WTC11 (cell line): Measurements from ENCODE around the gene MOXD1. TPM values are rescaled to one million over a fixed set of nuclear protein-coding genes. Genes with fewer than 3 reads are reported as not detected.

Experiments
- ATAC-seq: fragments of 200-7000 bp; cut with Tn5 transposase; 2 replicates; pipeline ENCODE4 v1.10.0; 2021; ENCODE audit warnings: mild to moderate bottlenecking, moderate library complexity
- CTCF ChIA-PET: fragments of 300-600 bp; sonication (Branson Sonifier 250); formaldehyde crosslinking; loops from one replicate; lab custom pipeline; 2021; ENCODE audit warnings: antibody characterized with exemption; lab: Charles Lee
- POLR2A ChIA-PET: fragments of 350-600 bp; sonication (Branson Sonifier 250); formaldehyde crosslinking; loops from one replicate; lab custom pipeline; 2021; ENCODE audit warnings: antibody characterized with exemption; lab: Charles Lee
- DNase-seq: peaks from one replicate; pipeline ENCODE4 v3.0.0; 2021; ENCODE audit warnings: low spot score
- H3K27ac Mint-ChIP-seq: 2 replicates; pipeline ENCODE4 v1.8.0; 2021; ENCODE audit warnings: mixed read lengths
- H3K27me3 Mint-ChIP-seq: 2 replicates; pipeline ENCODE4 v1.8.0; 2021; ENCODE audit warnings: low read depth, mild to moderate bottlenecking, moderate library complexity, mixed read lengths
- H3K36me3 Mint-ChIP-seq: 2 replicates; pipeline ENCODE4 v1.8.0; 2021; ENCODE audit warnings: mixed read lengths
- H3K4me1 Mint-ChIP-seq: 2 replicates; pipeline ENCODE4 v1.8.0; 2022; ENCODE audit warnings: mixed read lengths
- H3K4me3 Mint-ChIP-seq: 2 replicates; pipeline ENCODE4 v1.8.0; 2021; ENCODE audit warnings: mild to moderate bottlenecking, moderate library complexity, mixed read lengths
- H3K9me3 Mint-ChIP-seq: 2 replicates; pipeline ENCODE4 v1.8.0; 2021; ENCODE audit warnings: mixed read lengths
- EMX1 ChIP-seq: fragments of 250-450 bp; sonication (Bioruptor Pico); IDR thresholded peaks from 2 replicates; pipeline ENCODE4 v1.8.0; 2021; ENCODE audit warnings: mild to moderate bottlenecking
- ESRRA ChIP-seq: sonication (generic); formaldehyde crosslinking; IDR thresholded peaks from 2 replicates; pipeline ENCODE4 v1.8.1; 2022; ENCODE audit warnings: mild to moderate bottlenecking, missing genetic modification reagents, borderline replicate concordance
- ETV6 ChIP-seq: sonication (generic); formaldehyde crosslinking; IDR thresholded peaks from 2 replicates; pipeline ENCODE4 v1.8.1; 2022; ENCODE audit warnings: mild to moderate bottlenecking, missing genetic modification reagents
- IRF2 ChIP-seq: sonication (generic); formaldehyde crosslinking; IDR thresholded peaks from 2 replicates; pipeline ENCODE4 v1.8.0; 2022; ENCODE audit warnings: low read depth, missing genetic modification reagents, borderline replicate concordance
- MXD4 ChIP-seq: fragments of 250-450 bp; sonication (Bioruptor Pico); IDR thresholded peaks from 2 replicates; pipeline ENCODE4 v1.8.0; 2021; ENCODE audit warnings: mild to moderate bottlenecking, moderate library complexity, borderline replicate concordance
- SMAD4 ChIP-seq: sonication (generic); formaldehyde crosslinking; IDR thresholded peaks from 2 replicates; pipeline ENCODE4 v1.8.0; 2022; ENCODE audit warnings: mild to moderate bottlenecking, missing genetic modification reagents
- ZNF416 ChIP-seq: fragments of 250-450 bp; sonication (Bioruptor Pico); IDR thresholded peaks from 2 replicates; pipeline ENCODE4 v1.9.0; 2021; ENCODE audit warnings: mild to moderate bottlenecking, inconsistent platforms
- total RNA-seq: library from RNA; stranded (reverse); gene quantifications from 3 replicates; pipeline ENCODE4 v1.2.3, GENCODE V29; 2021
- TF ChIP-seq, protein P1 (sequence below): sonication (generic); formaldehyde crosslinking; IDR thresholded peaks from 2 replicates; pipeline ENCODE4 v1.8.0; 2022; ENCODE audit warnings: mild to moderate bottlenecking, missing genetic modification reagents
- TF ChIP-seq, protein P2 (sequence below): sonication (generic); formaldehyde crosslinking; IDR thresholded peaks from 2 replicates; pipeline ENCODE4 v1.8.0; 2023; ENCODE audit warnings: mild to moderate bottlenecking, missing genetic modification reagents
- TF ChIP-seq, protein P3 (sequence below): sonication (generic); formaldehyde crosslinking; IDR thresholded peaks from 2 replicates; pipeline ENCODE4 v1.8.0; 2022; ENCODE audit warnings: mild to moderate bottlenecking, missing genetic modification reagents
- TF ChIP-seq, protein P4 (sequence below): sonication (generic); formaldehyde crosslinking; IDR thresholded peaks from 2 replicates; pipeline ENCODE4 v1.8.1; 2023; ENCODE audit warnings: mild to moderate bottlenecking, missing genetic modification reagents
- TF ChIP-seq, protein P5 (sequence below): fragments of 250-450 bp; sonication (Bioruptor Pico); conservative IDR thresholded peaks from 2 replicates; pipeline ENCODE4 v1.9.0; 2021; ENCODE audit warnings: mild to moderate bottlenecking
- TF ChIP-seq, protein P6 (sequence below): fragments of 250-450 bp; sonication (Bioruptor Pico); IDR thresholded peaks from 2 replicates; pipeline ENCODE4 v1.9.0; 2021; ENCODE audit warnings: mild to moderate bottlenecking
- TF ChIP-seq, protein P7 (sequence below): sonication (generic); formaldehyde crosslinking; IDR thresholded peaks from 2 replicates; pipeline ENCODE4 v1.8.1; 2022; ENCODE audit warnings: missing genetic modification reagents, borderline replicate concordance
- TF ChIP-seq, protein P8 (sequence below): fragments of 250-450 bp; sonication (Bioruptor Pico); IDR thresholded peaks from 2 replicates; pipeline ENCODE4 v2.1.2; 2022; ENCODE audit warnings: mild to moderate bottlenecking, moderate library complexity
- TF ChIP-seq, protein P9 (sequence below): sonication (generic); formaldehyde crosslinking; IDR thresholded peaks from 2 replicates; pipeline ENCODE4 v1.8.0; 2022; ENCODE audit warnings: mild to moderate bottlenecking, missing genetic modification reagents
- TF ChIP-seq, protein P10 (sequence below): sonication (generic); formaldehyde crosslinking; conservative IDR thresholded peaks from 2 replicates; pipeline ENCODE4 v1.8.1; 2023; ENCODE audit warnings: mild to moderate bottlenecking, low read depth, missing genetic modification reagents, moderate library complexity

MOXD1 gene
- total RNA-seq, 1 experiment from 2014 or later, result 1.7 TPM

DNA sequence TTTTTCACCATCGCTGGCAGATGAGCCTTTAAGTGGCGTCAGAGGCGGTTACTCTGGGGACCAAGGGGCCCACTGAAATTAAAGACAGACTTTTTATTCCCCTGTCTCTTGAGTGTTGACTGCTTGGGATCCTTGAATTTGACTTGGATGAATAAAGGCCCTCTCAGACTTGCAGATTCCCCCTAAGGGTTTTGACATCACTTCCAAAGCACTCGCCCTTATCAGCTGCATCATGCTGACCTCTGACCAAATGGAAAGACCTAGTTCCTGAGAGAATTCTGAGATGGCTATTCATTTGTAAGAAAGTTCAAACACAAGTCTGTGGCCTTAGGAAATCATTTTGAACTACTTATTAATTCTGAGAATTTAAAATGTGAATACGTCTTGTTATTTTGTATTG lies 13.5 kb upstream of the MOXD1 start:
- CTCF ChIA-PET, result no interaction called here
- Mint-ChIP-seq H3K27me3 (no peaks in the 10 kb centered on the region), H3K4me3 (no peak overlapping the region), H3K4me1 (no peaks in the 10 kb centered on the region), H3K27ac (no peak overlapping the region), H3K9me3 (peaks cover 43% of the 10 kb centered on the region), H3K36me3 (peaks cover 11% of the 10 kb centered on the region; the same call in 1 of the 2 replicates)
- DNase-seq, result no peak
- POLR2A ChIA-PET, result no interaction called here
- no peak for ATAC-seq
- TF ChIP-seq, protein P1, sequence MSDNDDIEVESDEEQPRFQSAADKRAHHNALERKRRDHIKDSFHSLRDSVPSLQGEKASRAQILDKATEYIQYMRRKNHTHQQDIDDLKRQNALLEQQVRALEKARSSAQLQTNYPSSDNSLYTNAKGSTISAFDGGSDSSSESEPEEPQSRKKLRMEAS (CRISPR knock-in tag), result no peak
- no peak for TF ChIP-seq SMAD4
- TF ChIP-seq, protein P2, sequence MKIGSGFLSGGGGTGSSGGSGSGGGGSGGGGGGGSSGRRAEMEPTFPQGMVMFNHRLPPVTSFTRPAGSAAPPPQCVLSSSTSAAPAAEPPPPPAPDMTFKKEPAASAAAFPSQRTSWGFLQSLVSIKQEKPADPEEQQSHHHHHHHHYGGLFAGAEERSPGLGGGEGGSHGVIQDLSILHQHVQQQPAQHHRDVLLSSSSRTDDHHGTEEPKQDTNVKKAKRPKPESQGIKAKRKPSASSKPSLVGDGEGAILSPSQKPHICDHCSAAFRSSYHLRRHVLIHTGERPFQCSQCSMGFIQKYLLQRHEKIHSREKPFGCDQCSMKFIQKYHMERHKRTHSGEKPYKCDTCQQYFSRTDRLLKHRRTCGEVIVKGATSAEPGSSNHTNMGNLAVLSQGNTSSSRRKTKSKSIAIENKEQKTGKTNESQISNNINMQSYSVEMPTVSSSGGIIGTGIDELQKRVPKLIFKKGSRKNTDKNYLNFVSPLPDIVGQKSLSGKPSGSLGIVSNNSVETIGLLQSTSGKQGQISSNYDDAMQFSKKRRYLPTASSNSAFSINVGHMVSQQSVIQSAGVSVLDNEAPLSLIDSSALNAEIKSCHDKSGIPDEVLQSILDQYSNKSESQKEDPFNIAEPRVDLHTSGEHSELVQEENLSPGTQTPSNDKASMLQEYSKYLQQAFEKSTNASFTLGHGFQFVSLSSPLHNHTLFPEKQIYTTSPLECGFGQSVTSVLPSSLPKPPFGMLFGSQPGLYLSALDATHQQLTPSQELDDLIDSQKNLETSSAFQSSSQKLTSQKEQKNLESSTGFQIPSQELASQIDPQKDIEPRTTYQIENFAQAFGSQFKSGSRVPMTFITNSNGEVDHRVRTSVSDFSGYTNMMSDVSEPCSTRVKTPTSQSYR (CRISPR knock-in tag), result no peak
- TF ChIP-seq IRF2 (CRISPR knock-in tag), result no peak
- TF ChIP-seq, protein P3, sequence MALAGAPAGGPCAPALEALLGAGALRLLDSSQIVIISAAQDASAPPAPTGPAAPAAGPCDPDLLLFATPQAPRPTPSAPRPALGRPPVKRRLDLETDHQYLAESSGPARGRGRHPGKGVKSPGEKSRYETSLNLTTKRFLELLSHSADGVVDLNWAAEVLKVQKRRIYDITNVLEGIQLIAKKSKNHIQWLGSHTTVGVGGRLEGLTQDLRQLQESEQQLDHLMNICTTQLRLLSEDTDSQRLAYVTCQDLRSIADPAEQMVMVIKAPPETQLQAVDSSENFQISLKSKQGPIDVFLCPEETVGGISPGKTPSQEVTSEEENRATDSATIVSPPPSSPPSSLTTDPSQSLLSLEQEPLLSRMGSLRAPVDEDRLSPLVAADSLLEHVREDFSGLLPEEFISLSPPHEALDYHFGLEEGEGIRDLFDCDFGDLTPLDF (CRISPR knock-in tag), result no peak
- TF ChIP-seq, protein P4, sequence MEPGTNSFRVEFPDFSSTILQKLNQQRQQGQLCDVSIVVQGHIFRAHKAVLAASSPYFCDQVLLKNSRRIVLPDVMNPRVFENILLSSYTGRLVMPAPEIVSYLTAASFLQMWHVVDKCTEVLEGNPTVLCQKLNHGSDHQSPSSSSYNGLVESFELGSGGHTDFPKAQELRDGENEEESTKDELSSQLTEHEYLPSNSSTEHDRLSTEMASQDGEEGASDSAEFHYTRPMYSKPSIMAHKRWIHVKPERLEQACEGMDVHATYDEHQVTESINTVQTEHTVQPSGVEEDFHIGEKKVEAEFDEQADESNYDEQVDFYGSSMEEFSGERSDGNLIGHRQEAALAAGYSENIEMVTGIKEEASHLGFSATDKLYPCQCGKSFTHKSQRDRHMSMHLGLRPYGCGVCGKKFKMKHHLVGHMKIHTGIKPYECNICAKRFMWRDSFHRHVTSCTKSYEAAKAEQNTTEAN (CRISPR knock-in tag), result no peak
- no peak for TF ChIP-seq ETV6 (CRISPR knock-in tag)
- TF ChIP-seq, protein P5, sequence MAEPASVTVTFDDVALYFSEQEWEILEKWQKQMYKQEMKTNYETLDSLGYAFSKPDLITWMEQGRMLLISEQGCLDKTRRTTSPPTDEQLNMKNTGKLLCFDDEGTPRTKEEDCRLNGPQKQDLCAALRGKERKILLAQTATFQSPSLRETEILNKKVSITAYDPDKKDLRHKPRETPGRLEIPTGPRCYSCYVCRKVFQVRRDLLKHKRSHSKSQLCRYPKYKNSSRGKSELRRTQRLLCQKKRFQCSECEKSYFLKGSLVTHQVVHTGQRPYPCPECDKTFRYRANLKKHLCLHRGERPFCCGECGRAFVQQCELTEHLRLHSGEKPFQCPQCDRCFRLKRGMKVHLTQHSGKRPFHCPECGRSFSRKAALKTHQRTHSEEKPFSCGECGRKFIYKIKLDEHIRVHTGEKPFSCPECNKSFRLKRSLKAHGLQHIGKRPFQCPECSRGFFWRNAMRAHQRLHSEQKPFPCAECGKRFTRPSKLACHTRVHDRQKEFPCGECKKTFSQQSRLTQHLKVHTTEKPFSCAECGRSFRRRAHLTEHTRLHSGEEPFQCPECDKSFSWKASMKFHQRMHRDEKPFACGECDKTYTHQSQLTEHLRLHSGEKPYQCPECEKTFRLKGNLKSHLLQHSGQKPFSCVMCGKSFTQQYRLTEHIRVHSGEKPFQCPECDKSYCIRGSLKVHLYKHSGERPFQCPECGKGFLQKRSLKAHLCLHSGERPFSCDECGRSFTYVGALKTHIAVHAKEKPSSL (CRISPR knock-in tag), result no peak
- no peak for TF ChIP-seq EMX1 (CRISPR knock-in tag)
- no peak for TF ChIP-seq ZNF416 (CRISPR knock-in tag)
- TF ChIP-seq, protein P6, sequence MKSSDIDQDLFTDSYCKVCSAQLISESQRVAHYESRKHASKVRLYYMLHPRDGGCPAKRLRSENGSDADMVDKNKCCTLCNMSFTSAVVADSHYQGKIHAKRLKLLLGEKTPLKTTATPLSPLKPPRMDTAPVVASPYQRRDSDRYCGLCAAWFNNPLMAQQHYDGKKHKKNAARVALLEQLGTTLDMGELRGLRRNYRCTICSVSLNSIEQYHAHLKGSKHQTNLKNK (CRISPR knock-in tag), result no peak
- TF ChIP-seq, protein P7, sequence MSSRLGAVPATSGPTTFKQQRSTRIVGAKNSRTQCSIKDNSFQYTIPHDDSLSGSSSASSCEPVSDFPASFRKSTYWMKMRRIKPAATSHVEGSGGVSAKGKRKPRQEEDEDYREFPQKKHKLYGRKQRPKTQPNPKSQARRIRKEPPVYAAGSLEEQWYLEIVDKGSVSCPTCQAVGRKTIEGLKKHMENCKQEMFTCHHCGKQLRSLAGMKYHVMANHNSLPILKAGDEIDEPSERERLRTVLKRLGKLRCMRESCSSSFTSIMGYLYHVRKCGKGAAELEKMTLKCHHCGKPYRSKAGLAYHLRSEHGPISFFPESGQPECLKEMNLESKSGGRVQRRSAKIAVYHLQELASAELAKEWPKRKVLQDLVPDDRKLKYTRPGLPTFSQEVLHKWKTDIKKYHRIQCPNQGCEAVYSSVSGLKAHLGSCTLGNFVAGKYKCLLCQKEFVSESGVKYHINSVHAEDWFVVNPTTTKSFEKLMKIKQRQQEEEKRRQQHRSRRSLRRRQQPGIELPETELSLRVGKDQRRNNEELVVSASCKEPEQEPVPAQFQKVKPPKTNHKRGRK (CRISPR knock-in tag), result no peak
- TF ChIP-seq, protein P8, sequence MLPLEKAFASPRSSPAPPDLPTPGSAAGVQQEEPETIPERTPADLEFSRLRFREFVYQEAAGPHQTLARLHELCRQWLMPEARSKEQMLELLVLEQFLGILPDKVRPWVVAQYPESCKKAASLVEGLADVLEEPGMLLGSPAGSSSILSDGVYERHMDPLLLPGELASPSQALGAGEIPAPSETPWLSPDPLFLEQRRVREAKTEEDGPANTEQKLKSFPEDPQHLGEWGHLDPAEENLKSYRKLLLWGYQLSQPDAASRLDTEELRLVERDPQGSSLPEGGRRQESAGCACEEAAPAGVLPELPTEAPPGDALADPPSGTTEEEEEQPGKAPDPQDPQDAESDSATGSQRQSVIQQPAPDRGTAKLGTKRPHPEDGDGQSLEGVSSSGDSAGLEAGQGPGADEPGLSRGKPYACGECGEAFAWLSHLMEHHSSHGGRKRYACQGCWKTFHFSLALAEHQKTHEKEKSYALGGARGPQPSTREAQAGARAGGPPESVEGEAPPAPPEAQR (CRISPR knock-in tag), result no peak
- no peak for TF ChIP-seq ESRRA (CRISPR knock-in tag)
- TF ChIP-seq, protein P9, sequence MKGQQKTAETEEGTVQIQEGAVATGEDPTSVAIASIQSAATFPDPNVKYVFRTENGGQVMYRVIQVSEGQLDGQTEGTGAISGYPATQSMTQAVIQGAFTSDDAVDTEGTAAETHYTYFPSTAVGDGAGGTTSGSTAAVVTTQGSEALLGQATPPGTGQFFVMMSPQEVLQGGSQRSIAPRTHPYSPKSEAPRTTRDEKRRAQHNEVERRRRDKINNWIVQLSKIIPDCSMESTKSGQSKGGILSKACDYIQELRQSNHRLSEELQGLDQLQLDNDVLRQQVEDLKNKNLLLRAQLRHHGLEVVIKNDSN (CRISPR knock-in tag), result no peak
- TF ChIP-seq MXD4 (CRISPR knock-in tag), result no peak
- TF ChIP-seq, protein P10, sequence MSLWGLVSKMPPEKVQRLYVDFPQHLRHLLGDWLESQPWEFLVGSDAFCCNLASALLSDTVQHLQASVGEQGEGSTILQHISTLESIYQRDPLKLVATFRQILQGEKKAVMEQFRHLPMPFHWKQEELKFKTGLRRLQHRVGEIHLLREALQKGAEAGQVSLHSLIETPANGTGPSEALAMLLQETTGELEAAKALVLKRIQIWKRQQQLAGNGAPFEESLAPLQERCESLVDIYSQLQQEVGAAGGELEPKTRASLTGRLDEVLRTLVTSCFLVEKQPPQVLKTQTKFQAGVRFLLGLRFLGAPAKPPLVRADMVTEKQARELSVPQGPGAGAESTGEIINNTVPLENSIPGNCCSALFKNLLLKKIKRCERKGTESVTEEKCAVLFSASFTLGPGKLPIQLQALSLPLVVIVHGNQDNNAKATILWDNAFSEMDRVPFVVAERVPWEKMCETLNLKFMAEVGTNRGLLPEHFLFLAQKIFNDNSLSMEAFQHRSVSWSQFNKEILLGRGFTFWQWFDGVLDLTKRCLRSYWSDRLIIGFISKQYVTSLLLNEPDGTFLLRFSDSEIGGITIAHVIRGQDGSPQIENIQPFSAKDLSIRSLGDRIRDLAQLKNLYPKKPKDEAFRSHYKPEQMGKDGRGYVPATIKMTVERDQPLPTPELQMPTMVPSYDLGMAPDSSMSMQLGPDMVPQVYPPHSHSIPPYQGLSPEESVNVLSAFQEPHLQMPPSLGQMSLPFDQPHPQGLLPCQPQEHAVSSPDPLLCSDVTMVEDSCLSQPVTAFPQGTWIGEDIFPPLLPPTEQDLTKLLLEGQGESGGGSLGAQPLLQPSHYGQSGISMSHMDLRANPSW, result no peak
